ENCODE data around the gene TBC1D7.

GRCh38 chr6:13314806-13315205 lies 13.5 kb downstream of the TBC1D7 start:
- TF ChIP-seq CTCF (conservative IDR thresholded peaks at IDR 0.05 in 1 of 2, IDR thresholded peaks at IDR 0.05 in 1 of 2; ENCODE audit: extremely low read depth in 1 of 2, insufficient read depth in 1 of 2, low read depth in 1 of 2, low read length in 2 of 2), result no peak
- no peak for TF ChIP-seq EZH2 (IDR thresholded peaks at IDR 0.05; ENCODE audit: borderline replicate concordance, low read length)
